Ascending aorta (tissue), 2 donors: Measurements from ENCODE around the gene CKS2. TPM values are rescaled to one million over a fixed set of nuclear protein-coding genes. Genes with fewer than 3 reads are reported as not detected.

Experiments used
- DNase-seq, 2 donors: peaks; one replicate each; pipeline ENCODE4 v3.0.0-alpha.2; 2019; ENCODE audit warnings: low spot score in 2 of 2
- H3K27ac ChIP-seq, 2 donors: fragments of 200-600 bp; sonication (generic); one replicate each; pipeline ENCODE4 v1.5.1; 2016 to 2017; ENCODE audit warnings: mild to moderate bottlenecking in 1 of 2
- H3K27me3 ChIP-seq: fragments of 200-600 bp; sonication (generic); one replicate; pipeline ENCODE4 v1.5.1; 2017
- H3K36me3 ChIP-seq, 2 donors: fragments of 200-600 bp; sonication (generic); one replicate each; pipeline ENCODE4 v1.5.1; 2016
- H3K4me1 ChIP-seq, 2 donors: fragments of 200-600 bp; sonication (generic); one replicate each; pipeline ENCODE4 v1.5.1; 2016 to 2017; ENCODE audit warnings: mild to moderate bottlenecking in 1 of 2
- H3K4me3 ChIP-seq, 2 donors: fragments of 200-600 bp; sonication (generic); one replicate each; pipeline ENCODE4 v1.5.1; 2016 to 2017; ENCODE audit warnings: mild to moderate bottlenecking in 1 of 2
- H3K9me3 ChIP-seq, 2 donors: fragments of 200-600 bp; sonication (generic); one replicate each; pipeline ENCODE4 v1.5.1; 2016
- intact Hi-C: fragments of 100-400 bp; cut with DNase I; formaldehyde crosslinking; loops from one replicate; pipeline ENCODE4 v1.15.1; 2023
- total RNA-seq: library from RNA; depleted of rRNA; stranded (reverse); fragments of >200 nt; gene quantifications from one replicate; pipeline ENCODE4 v1.1.0, GENCODE V29; 2016
- TF ChIP-seq, protein P1 (sequence below), 3 experiments: fragments of 200-600 bp in 2 of 3; fragments of 450-650 bp in 1 of 3; sonication (generic) in 2 of 3; IDR thresholded peaks; one replicate each; pipeline ENCODE4 v1.5.1; 2016 to 2019; ENCODE audit warnings: antibody characterized with exemption in 3 of 3, mild to moderate bottlenecking in 1 of 3, moderate library complexity in 1 of 3

Gene CKS2
- total RNA-seq, 1 donor from 2014 or later: not detected

DNA sequence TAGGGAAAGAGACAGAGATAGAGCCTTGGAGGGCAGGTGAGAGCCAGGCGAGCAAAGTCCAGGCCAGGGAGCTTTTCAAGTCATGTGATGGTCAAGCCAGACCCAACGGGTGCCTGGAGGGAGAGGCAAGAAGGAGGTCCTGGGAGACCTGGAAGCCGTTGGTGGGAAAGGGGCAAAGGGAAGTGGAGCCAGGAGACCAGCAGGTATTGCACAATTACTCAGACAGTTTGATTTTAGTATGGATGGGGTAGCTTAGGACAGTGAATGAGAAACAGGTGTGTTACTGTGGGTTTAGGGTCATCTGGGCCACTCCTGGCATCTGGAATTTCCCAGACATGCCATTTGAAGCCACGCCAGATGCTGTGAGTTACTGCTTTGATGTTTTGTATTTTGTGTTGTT, 12.4 kb downstream of the CKS2 start:
- Histone ChIP-seq H3K36me3 (peaks cover 16 to 19% of the 10 kb centered on the region in 2 donors), H3K4me1 (peaks cover 6 to 20% of the 10 kb centered on the region in 2 donors), H3K27me3 (no peaks in the 10 kb centered on the region), H3K4me3 (no peak overlapping the region), H3K27ac (no peak overlapping the region), H3K9me3 (no peaks in the 10 kb centered on the region)
- TF ChIP-seq, protein P1, sequence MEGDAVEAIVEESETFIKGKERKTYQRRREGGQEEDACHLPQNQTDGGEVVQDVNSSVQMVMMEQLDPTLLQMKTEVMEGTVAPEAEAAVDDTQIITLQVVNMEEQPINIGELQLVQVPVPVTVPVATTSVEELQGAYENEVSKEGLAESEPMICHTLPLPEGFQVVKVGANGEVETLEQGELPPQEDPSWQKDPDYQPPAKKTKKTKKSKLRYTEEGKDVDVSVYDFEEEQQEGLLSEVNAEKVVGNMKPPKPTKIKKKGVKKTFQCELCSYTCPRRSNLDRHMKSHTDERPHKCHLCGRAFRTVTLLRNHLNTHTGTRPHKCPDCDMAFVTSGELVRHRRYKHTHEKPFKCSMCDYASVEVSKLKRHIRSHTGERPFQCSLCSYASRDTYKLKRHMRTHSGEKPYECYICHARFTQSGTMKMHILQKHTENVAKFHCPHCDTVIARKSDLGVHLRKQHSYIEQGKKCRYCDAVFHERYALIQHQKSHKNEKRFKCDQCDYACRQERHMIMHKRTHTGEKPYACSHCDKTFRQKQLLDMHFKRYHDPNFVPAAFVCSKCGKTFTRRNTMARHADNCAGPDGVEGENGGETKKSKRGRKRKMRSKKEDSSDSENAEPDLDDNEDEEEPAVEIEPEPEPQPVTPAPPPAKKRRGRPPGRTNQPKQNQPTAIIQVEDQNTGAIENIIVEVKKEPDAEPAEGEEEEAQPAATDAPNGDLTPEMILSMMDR (IDR thresholded peaks at IDR 0.05): no peak
- intact Hi-C loops: no loop called here
- DNase-seq: no peak

DNA sequence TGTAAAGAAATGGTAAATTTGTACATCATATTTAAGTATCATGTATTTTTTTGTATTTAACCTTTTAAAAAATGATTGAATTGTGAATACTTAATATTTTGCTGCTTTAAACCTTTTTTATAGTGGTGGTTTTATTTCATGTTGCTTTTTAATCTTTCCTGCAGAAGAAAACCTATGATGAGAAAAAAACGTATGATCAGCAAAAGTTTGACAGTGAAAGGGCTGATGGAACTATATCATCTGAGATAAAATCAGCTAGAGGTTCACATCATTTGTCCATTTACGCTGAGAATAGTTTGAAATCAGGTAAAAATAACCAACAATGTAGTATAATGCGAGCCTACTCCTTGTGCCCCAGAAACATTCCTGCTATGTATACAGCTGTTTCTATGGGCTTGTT, 14.7 kb downstream of the CKS2 start:
- Histone ChIP-seq H3K27me3 (no peaks in the 10 kb centered on the region), H3K4me1 (peaks cover 0 to 7% of the 10 kb centered on the region in 2 donors), H3K4me3 (no peak overlapping the region), H3K36me3 (peaks cover 36 to 43% of the 10 kb centered on the region in 2 donors), H3K27ac (no peak overlapping the region), H3K9me3 (no peaks in the 10 kb centered on the region)
- DNase-seq: no peak
- TF ChIP-seq, protein P1 (IDR thresholded peaks at IDR 0.05): no peak
- intact Hi-C loops: no loop called here

DNA sequence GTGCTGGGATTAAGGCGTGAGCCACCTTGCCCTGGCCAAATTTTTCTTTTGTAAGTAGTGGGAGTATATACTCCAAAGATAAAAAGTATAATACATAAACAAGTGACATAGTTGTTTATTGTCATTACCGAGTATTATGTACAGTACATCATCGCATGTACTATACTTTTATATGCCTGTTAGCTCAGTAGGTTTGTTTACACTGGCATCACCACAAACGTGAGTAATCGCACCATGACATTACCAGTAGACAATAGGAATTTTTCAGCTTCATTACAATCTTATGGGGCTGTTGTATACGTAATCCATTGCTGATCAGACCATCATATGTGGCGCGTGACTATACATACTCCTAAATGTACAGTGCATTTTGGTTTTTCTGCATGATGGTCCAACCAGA, 17.1 kb downstream of the CKS2 start:
- H3K36me3 ChIP-seq: peaks cover 46 to 66% of the 10 kb centered on the region in 2 donors
- intact Hi-C loops: no loop called here

DNA sequence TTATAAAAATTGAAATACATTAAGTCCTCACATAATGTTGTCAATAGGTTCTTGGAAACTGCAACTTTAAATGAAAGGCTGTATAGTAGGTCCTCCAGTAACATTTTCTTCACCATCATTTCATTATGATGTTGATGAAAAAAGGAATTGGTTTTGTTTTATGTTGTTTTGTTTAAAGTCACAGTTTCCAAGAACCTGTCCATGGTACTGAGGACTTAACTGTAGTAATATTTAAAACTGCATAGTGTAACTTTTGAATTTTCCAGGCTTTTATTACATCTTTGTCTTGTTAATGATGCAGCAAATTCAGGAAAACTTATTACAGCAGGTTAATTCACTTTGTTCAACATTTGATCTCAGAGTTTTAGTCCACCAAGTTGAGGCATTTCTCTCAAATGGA, 18.9 kb downstream of the CKS2 start:
- Histone ChIP-seq H3K9me3 (no peaks in the 10 kb centered on the region), H3K27me3 (no peaks in the 10 kb centered on the region), H3K4me1 (no peaks in the 10 kb centered on the region), H3K36me3 (peaks cover 63 to 85% of the 10 kb centered on the region in 2 donors), H3K27ac (no peak overlapping the region), H3K4me3 (no peak overlapping the region)
- intact Hi-C loops: no loop called here
- no peak for DNase-seq
- TF ChIP-seq, protein P1 (IDR thresholded peaks at IDR 0.05): no peak

More for the DNA sequence above, 17.1 kb downstream of the CKS2 start:
- H3K9me3 ChIP-seq: no peaks in the 10 kb centered on the region
- TF ChIP-seq, protein P1 (IDR thresholded peaks at IDR 0.05): no peak
- no peaks in the 10 kb centered on the region for H3K4me1 ChIP-seq
- H3K4me3 ChIP-seq: no peak overlapping the region
- H3K27ac ChIP-seq: no peak overlapping the region
- DNase-seq: no peak
- no peaks in the 10 kb centered on the region for H3K27me3 ChIP-seq

DNA sequence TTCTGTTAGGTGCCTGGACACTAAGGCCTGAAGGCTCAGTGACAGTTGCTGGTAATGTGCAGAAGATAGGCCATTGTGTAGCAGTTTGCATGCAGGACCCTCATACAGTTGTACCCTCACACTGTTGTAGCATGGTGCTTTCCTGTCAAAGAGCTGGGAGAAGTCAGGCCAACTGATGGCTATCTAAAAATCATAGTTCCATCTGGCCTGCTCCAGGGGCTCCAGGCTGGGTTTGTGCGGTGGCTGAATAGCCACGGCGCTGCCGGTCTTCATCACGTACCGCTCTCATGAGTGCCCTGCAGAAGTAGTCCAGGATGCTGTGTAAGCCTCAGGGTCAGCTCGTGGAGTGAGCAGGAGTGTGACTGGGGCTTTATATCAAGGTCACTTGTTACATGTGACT, 19.5 kb downstream of the CKS2 start:
- no peak for DNase-seq
- H3K27ac ChIP-seq: no peak overlapping the region
- H3K27me3 ChIP-seq: no peaks in the 10 kb centered on the region
- peaks cover 68 to 91% of the 10 kb centered on the region in 2 donors for H3K36me3 ChIP-seq
- intact Hi-C loops: no loop called here
- no peaks in the 10 kb centered on the region for H3K4me1 ChIP-seq
- H3K9me3 ChIP-seq: no peaks in the 10 kb centered on the region
- no peak overlapping the region for H3K4me3 ChIP-seq
- TF ChIP-seq, protein P1 (IDR thresholded peaks at IDR 0.05): no peak

DNA sequence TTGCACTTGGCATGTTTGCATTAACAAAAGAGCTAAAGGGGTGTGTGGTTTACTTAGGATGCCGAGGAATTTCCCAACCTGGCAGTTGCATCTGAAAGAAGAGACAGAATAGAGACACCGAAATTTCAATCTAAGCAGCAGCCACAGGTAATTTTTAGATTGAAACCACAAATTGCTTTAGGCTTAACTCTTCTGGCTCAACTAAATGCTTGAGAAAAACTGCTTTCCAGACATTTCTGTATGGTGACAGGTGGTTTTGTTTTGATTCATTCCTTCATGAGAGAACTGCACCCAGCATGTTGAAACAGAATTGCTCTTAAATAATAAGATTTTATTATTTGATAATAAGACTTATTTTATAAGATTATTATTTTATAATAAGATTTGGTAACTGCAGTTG, 28.8 kb downstream of the CKS2 start:
- Histone ChIP-seq H3K36me3 (peaks cover 73 to 95% of the 10 kb centered on the region in 2 donors), H3K9me3 (no peaks in the 10 kb centered on the region), H3K27me3 (no peaks in the 10 kb centered on the region), H3K27ac (no peak overlapping the region), H3K4me1 (no peaks in the 10 kb centered on the region), H3K4me3 (no peak overlapping the region)
- no peak for DNase-seq
- intact Hi-C loops: no loop called here
- TF ChIP-seq, protein P1 (IDR thresholded peaks at IDR 0.05): no peak
